Esophagus muscularis mucosa (tissue), 4 donors: ENCODE results near the gene CDADC1. TPM values are rescaled to one million over a fixed set of nuclear protein-coding genes. Genes with fewer than 3 reads are reported as not detected.

Experiments used
- DNase-seq: peaks from one replicate; pipeline ENCODE4 v3.0.0-alpha.2; 2017; ENCODE audit errors: extremely low spot score
- H3K27ac ChIP-seq, 4 donors: fragments of 200-600 bp; sonication (generic); replicated peaks in 1 of 4; 1 replicate in 3 of 4; 2 replicates in 1 of 4; pipeline ENCODE4 v1.5.1; 2016 to 2019; ENCODE audit warnings: mild to moderate bottlenecking in 1 of 4
- H3K27me3 ChIP-seq, 4 donors: fragments of 200-600 bp; sonication (generic); one replicate each; pipeline versions ENCODE4 v1.5.1 to v1.6.0; 2016 to 2019
- H3K36me3 ChIP-seq, 4 donors: fragments of 200-600 bp; sonication (generic); one replicate each; pipeline ENCODE4 v1.5.1; 2016 to 2019
- H3K4me1 ChIP-seq, 4 donors: fragments of 200-600 bp; sonication (generic); one replicate each; pipeline ENCODE4 v1.5.1; 2016 to 2019
- H3K4me3 ChIP-seq, 4 donors: fragments of 200-600 bp; sonication (generic); 1 replicate in 2 of 4; 2 replicates in 2 of 4; pipeline ENCODE4 v1.5.1; 2016 to 2019; ENCODE audit warnings: mild to moderate bottlenecking in 4 of 4, moderate library complexity in 1 of 4
- H3K9me3 ChIP-seq, 4 donors: fragments of 200-600 bp; sonication (generic); 1 replicate in 3 of 4; 2 replicates in 1 of 4; pipeline ENCODE4 v1.5.1; 2016 to 2019
- EP300 ChIP-seq: sonication (generic); formaldehyde crosslinking; IDR thresholded peaks from one replicate; pipeline ENCODE4 v1.6.1; 2017; ENCODE audit warnings: antibody characterized with exemption
- POLR2A ChIP-seq: fragments of 450-650 bp; IDR thresholded peaks from one replicate; pipeline ENCODE4 v1.6.1; 2017; ENCODE audit warnings: antibody characterized with exemption, moderate library complexity, mild to moderate bottlenecking, low read depth
- POLR2AphosphoS5 ChIP-seq, 2 donors: sonication (generic); formaldehyde crosslinking; IDR thresholded peaks; one replicate each; pipeline ENCODE4 v1.6.1; 2017; ENCODE audit warnings: antibody characterized with exemption in 2 of 2
- WGBS: methylation state at CpG from one replicate; pipeline ENCODE4 v1.1.5; 2018; 5-methylcytosine and 5-hydroxymethylcytosine counted together
- intact Hi-C: fragments of 100-400 bp; cut with DNase I; formaldehyde crosslinking; loops from one replicate; pipeline ENCODE4 v1.15.1; 2023
- total RNA-seq, 4 donors: library from RNA; depleted of rRNA; stranded (reverse); fragments of >200 nt; gene quantifications; one replicate each; pipeline versions ENCODE4 v1.1.0 to v1.2.1, GENCODE V29; 2016
- TF ChIP-seq, protein P1 (sequence below), 3 experiments: fragments of 200-600 bp in 2 of 3; fragments of 450-650 bp in 1 of 3; sonication (generic) in 2 of 3; IDR thresholded peaks; one replicate each; pipeline ENCODE4 v1.5.1; 2017 to 2019; ENCODE audit warnings: antibody characterized with exemption in 3 of 3, mild to moderate bottlenecking in 2 of 3, moderate library complexity in 1 of 3

The CDADC1 gene
- total RNA-seq, 4 donors from 2014 or later: 6.2 to 7.5 (median 6.5) TPM

GRCh38 chr13:49258089-49258796 is 10.5 kb downstream of the CDADC1 start:
- intact Hi-C loops: no loop called here
- TF ChIP-seq POLR2A (no peak), EP300 (no peak), POLR2AphosphoS5 (IDR thresholded peaks at IDR 0.05) (no peak)
- TF ChIP-seq, protein P1, sequence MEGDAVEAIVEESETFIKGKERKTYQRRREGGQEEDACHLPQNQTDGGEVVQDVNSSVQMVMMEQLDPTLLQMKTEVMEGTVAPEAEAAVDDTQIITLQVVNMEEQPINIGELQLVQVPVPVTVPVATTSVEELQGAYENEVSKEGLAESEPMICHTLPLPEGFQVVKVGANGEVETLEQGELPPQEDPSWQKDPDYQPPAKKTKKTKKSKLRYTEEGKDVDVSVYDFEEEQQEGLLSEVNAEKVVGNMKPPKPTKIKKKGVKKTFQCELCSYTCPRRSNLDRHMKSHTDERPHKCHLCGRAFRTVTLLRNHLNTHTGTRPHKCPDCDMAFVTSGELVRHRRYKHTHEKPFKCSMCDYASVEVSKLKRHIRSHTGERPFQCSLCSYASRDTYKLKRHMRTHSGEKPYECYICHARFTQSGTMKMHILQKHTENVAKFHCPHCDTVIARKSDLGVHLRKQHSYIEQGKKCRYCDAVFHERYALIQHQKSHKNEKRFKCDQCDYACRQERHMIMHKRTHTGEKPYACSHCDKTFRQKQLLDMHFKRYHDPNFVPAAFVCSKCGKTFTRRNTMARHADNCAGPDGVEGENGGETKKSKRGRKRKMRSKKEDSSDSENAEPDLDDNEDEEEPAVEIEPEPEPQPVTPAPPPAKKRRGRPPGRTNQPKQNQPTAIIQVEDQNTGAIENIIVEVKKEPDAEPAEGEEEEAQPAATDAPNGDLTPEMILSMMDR (IDR thresholded peaks at IDR 0.05): no peak
- Histone ChIP-seq H3K9me3 (no peaks in the 10 kb centered on the region), H3K4me1 (no peaks in the 10 kb centered on the region), H3K27me3 (no peaks in the 10 kb centered on the region), H3K36me3 (peaks cover 30 to 94% (median 41%) of the 10 kb centered on the region in 4 donors), H3K27ac (peak overlapping the region in 1 of 4 donors; percentile 2), H3K4me3 (peak overlapping the region; percentile 0 to 23 (median 14))
- 79% methylated on average over 3 of the region's 3 CpGs for WGBS
- no peak for DNase-seq

DNA sequence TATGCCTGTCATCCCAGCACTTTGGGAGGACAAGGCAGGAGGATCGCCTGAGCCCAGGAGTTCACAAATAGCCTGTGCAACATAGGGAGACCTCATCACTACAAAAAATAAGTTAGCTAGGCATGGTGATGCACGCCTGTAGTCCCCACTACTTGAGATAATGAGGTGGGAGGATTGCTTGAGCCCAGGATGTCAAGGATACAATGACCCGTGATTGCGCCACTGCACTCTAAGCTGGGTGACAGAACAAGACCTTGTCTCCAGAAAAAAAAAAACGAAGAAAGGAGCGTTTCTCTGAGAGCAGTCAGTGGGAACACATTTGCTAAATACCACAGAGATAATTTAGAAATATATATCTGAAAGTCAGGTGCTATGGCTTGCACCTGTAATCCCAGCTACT is 11.9 kb downstream of the CDADC1 start:
- TF ChIP-seq, protein P1 (IDR thresholded peaks at IDR 0.05): no peak
- no peak for TF ChIP-seq POLR2AphosphoS5 (IDR thresholded peaks at IDR 0.05)
- TF ChIP-seq POLR2A: no peak
- TF ChIP-seq EP300: no peak
- H3K27me3 ChIP-seq: no peaks in the 10 kb centered on the region
- H3K9me3 ChIP-seq: no peaks in the 10 kb centered on the region
- H3K4me3 ChIP-seq: no peak overlapping the region
- no peaks in the 10 kb centered on the region for H3K4me1 ChIP-seq
- intact Hi-C loops: no loop called here
- WGBS: 92% methylated on average over 6 of the region's 6 CpGs
- peaks cover 30 to 90% (median 41%) of the 10 kb centered on the region in 4 donors for H3K36me3 ChIP-seq
- no peak overlapping the region for H3K27ac ChIP-seq
- DNase-seq: no peak

DNA sequence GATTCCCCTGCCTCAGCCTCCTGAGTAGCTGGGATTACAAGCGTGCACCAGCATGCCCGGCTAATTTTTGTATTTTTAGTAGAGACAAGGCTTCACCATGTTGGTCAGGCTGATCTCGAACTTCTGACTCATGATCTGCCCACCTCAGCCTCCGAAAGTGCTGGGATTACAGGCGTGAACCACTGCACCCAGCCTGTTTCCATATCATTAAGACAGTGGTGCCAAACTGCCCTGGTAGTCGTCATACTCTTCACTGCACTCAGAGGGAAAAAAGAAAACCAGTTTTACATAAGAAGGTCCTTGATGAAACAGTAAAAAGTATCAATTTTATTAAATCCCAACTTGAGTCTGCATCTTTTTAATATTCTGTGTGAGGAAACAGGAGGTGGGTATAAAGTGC is 14.9 kb downstream of the CDADC1 start:
- DNase-seq: no peak
- Histone ChIP-seq H3K9me3 (no peaks in the 10 kb centered on the region), H3K27me3 (no peaks in the 10 kb centered on the region), H3K4me1 (no peaks in the 10 kb centered on the region), H3K36me3 (peaks cover 22 to 79% (median 34%) of the 10 kb centered on the region in 4 donors), H3K27ac (no peak overlapping the region), H3K4me3 (no peak overlapping the region)
- no peak for TF ChIP-seq EP300
- TF ChIP-seq, protein P1 (IDR thresholded peaks at IDR 0.05): no peak
- no peak for TF ChIP-seq POLR2A
- no peak for TF ChIP-seq POLR2AphosphoS5 (IDR thresholded peaks at IDR 0.05)
- intact Hi-C loops: no loop called here
- WGBS: 94% methylated on average over 6 of the region's 6 CpGs

DNA sequence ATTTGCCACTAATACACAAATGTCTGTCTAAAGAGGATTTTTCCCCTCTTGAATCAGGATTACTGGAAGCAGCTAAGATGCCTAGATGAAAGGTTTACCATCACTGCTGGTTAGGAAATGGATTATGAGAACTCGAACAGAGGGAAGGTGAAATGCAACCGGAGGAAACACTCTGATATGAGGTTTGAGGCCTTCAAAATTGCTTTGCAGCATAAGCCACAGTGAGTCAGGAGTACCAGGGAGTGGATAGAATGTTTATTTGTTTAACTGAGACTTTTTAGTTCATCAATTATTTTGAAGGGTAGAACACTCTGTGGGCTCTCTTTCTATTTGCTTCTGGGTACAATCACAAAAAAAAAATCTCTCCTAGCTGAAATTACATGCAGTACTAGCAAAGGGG is 18.1 kb downstream of the CDADC1 start:
- Histone ChIP-seq H3K27me3 (no peaks in the 10 kb centered on the region), H3K36me3 (peaks cover 6 to 61% (median 27%) of the 10 kb centered on the region in 4 donors)
- intact Hi-C loops: no loop called here

More for the DNA sequence above, 18.1 kb downstream of the CDADC1 start:
- TF ChIP-seq, protein P1 (IDR thresholded peaks at IDR 0.05): no peak
- TF ChIP-seq EP300: no peak
- H3K4me3 ChIP-seq: no peak overlapping the region
- no peaks in the 10 kb centered on the region for H3K9me3 ChIP-seq
- no peak overlapping the region for H3K27ac ChIP-seq
- 37% methylated on average over 2 of the region's 2 CpGs for WGBS
- no peaks in the 10 kb centered on the region for H3K4me1 ChIP-seq
- no peak for DNase-seq
